NCI-H128 (cell line): ENCODE data around the gene EMCN.
"Not testable (repeated sequence)": the region's sequence is repeated elsewhere in the genome, so short reads cannot be mapped to it uniquely, and the experiment has no call there.

Source experiments
- DNase-seq: peaks from one replicate; lab custom pipeline; 2025; ENCODE audit not compliant: unreplicated experiment; lab: John Stamatoyannopoulos, UW

The EMCN gene

GRCh38 chr4:100517864-100518341 lies at the start of gene EMCN:
Gene EMCN, minus strand, starts transcription at chr4:100518022. Its CDS starts 108 bp downstream, at chr4:100517914.
- no peak for DNase-seq

GRCh38 chr4:100566396-100566795 lies 48.6 kb upstream of the EMCN start:
- DNase-seq = no peak

GRCh38 chr4:100557306-100557705 lies 39.5 kb upstream of the EMCN start:
- DNase-seq = no peak

- no peak for DNase-seq
Observed at GRCh38 chr4:100555611-100556337, 38.0 kb upstream of the EMCN start.

GRCh38 chr4:100548200-100548560 lies 30.4 kb upstream of the EMCN start:
- DNase-seq = no peak

GRCh38 chr4:100547541-100548199 lies 29.8 kb upstream of the EMCN start:
- DNase-seq = no peak

- no peak for DNase-seq
Observed at GRCh38 chr4:100545427-100545826, 27.6 kb upstream of the EMCN start.

- no peak for DNase-seq
Observed at GRCh38 chr4:100540131-100540530, 22.3 kb upstream of the EMCN start.

- no peak for DNase-seq
Observed at GRCh38 chr4:100539706-100540105, 21.9 kb upstream of the EMCN start.

- DNase-seq = no peak
Observed at GRCh38 chr4:100533741-100534140, 15.9 kb upstream of the EMCN start.

GRCh38 chr4:100530161-100530560 lies 12.3 kb upstream of the EMCN start:
- DNase-seq = not testable (repeated sequence)

- no peak for DNase-seq
Observed at GRCh38 chr4:100525686-100526085, 7.9 kb upstream of the EMCN start.

GRCh38 chr4:100519205-100519604 lies 1.4 kb upstream of the EMCN start:
- no peak for DNase-seq

- no peak for DNase-seq
Observed at GRCh38 chr4:100516225-100516624, 1.6 kb downstream of the EMCN start.

- no peak for DNase-seq
Observed at GRCh38 chr4:100511896-100512295, 5.9 kb downstream of the EMCN start.

- no peak for DNase-seq
Observed at GRCh38 chr4:100510551-100510950, 7.3 kb downstream of the EMCN start.

- DNase-seq = no peak
Observed at GRCh38 chr4:100509386-100509785, 8.4 kb downstream of the EMCN start.

- no peak for DNase-seq
Observed at GRCh38 chr4:100508691-100509090, 9.1 kb downstream of the EMCN start.

GRCh38 chr4:100504086-100504874 lies 13.5 kb downstream of the EMCN start:
- DNase-seq = no peak

- no peak for DNase-seq
Observed at GRCh38 chr4:100497791-100498190, 20.0 kb downstream of the EMCN start.

GRCh38 chr4:100495074-100495473 lies 22.7 kb downstream of the EMCN start:
- DNase-seq = no peak

- DNase-seq = no peak
Observed at GRCh38 chr4:100494166-100494565, 23.7 kb downstream of the EMCN start.
